NCI-H1105 (cell line): ENCODE results near the gene COL25A1.

Experiments
- DNase-seq: peaks from one replicate; lab custom pipeline; 2025; lab: John Stamatoyannopoulos, UW

The COL25A1 gene

DNA sequence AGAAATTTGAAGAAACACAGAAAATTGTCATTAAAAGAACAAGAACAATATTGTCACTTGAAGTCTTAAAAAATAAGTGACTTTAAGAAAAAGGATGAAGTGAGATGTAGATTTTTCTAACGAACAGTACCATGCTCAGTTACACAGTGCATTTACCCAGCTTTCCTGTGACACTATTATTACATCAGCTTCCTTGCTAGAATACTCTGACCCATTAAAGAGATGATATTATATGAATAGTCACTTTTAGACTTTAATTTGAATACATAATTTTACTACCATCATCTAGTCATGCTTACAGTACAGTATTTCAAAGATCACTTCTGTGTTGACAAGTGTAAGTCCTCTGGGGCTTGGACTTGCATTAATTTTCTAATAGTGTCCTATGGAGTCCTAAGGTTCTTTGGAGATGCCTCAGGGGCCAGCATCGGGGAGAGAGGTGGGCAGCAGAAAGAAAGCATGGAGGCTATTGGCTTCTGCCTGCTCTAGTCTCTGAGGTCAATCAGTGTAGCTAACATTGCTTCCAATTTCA lies 10.7 kb downstream of the COL25A1 start:
- DNase-seq, result no peak

DNA sequence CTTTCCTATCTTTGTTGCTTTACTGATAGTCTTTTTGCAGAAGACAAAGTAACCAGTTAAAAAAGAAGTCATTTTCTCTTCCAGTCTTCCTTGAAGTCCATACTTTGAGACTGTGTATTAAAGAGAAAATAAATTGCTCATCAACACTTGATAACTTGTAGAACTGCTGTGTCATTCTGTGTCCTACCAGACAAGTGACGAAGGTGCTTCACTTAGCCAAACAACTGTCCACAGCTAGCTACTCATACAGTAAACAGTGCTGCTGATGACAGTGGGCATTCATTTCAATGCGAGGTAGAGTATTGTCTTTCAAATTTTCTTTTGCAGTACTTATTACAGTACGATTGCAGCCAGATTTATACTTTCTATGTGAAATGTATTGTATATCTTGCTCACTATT lies 11.5 kb downstream of the COL25A1 start:
- no peak for DNase-seq

DNA sequence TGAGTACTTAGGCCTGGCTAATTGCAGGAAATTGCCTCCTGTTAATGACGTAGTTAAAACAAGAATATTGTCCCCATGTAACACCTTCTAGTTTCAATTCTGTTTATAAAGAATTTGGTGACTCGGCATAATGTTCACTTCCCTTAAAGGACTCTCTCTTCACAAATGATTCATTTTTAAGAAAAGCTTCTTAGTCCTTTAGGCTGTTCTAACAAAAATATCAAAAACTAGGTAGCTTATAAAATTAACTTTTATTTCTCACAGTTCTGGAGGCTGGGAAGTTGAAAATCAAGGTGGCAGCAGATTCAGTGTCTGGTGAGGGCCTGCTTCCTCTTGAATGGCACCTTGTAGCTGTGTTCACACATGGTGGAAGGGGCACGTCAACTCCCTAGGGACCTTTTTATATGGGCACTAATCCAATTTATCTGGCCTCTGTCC lies 23.8 kb downstream of the COL25A1 start:
- DNase-seq, result no peak

DNA sequence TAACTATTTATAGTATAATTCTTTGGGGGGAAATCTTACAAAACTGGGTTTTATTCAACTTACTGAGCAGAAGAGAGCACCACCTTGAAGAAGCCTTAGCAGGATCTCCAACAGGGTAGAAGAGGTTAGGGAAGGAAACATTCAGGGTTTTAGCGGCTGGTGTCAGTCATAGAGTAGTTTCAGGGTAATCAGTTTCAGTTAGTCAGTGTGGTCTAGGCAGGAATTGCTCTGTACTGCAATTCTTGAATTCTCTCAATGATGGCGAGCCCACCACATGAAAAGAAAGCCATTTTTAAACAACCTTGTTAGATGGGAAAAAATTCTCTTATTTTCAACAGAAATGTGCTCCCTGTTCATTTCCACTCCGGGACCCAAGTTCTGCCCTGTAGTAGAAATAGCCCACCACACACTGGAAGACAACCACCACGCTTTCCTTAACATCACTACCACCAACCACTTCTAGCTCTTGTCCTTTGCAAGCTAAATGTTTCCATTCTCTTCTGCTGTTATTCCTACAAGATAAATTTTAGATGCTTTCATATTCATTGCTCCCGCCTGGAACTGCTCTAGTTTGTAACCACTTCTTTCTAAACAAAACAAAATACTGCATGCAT lies 25.9 kb downstream of the COL25A1 start:
- no peak for DNase-seq

DNA sequence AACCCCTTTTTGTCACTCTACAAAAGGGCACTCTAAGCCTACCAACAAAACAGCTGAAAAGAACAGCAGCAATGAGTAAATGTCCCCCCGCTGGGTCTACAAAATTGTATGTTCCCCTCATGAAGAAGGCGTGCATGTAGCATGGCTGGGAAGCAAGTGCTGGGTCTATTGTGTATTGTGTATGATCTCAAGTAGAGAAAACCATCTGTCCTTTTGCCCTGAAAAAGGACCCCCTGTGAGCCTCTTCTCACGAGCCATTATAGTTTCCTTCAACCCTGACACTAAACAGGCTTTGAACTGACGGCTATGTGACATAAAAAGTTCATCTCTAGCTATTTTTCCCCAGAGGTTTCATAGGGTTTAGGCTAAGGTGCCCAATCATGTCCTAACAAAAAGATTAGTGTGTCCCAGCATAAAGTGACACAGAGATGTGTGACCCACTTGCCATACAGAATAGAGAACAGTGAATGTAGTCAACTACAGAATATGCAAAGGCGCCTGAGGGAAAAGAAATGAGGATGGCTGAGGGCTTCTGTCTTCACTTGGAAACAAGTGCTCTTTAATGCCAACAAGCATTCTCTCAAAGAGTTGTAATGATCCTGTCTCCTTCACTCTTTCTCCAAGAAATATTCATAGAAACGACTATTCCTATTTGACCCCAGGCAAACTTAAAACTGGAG lies 27.3 kb downstream of the COL25A1 start:
- DNase-seq, result no peak

DNA sequence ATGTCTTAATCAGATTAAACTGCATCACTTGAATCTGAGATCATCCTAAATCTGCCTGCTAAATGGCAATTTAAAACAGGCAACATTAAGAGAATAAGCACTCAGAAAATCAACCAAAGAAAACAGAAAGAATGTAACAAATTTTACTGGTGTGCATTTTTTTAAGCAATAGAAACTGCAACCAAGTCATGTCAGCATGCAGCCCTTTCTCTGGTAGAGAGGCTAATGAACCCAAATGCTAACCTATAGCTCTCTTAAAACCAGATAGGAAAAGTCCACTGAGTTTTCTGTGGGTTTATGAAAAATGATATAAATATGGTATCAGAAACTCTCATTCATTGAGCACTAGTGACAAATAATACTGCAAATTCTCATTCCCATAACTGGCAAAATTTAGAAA lies 35.6 kb downstream of the COL25A1 start:
- DNase-seq, result no peak

DNA sequence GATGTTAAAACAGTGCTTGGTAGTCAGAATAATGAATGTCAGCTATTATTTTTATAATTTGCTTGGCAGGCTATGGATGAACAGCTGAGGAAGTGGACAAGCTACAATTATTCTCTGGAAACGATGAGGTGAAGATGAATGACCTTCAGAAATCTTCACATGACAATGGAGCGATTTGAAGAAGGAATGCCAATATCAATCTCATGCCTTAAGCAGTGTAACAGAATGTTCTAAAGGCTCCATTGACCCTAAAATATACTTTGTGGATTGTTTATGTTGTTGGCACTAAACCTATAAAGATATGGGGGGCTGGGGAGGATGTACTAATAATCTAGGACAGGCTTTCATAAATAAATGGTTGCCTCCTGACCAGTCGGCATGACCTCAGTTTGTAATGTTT lies 36.2 kb downstream of the COL25A1 start:
- DNase-seq, result no peak

DNA sequence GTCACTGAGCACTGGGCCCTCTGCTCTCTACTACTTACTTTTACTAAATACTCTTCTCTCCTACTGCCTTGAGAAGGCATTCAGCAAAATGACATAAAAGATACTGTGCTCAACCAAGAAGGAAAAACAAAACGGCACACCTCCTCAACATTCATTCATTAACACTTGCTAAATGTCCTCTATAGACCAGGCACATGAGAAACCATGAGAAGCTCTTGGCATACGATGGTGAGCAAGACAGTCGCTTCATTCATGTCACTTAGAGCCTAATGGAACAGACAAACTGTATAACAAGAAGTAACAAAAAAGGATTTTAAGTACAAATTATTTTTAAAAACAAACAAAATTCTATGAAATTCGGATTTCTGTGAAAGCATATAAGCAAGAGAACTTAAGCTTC lies 38.7 kb downstream of the COL25A1 start:
- DNase-seq, result no peak

DNA sequence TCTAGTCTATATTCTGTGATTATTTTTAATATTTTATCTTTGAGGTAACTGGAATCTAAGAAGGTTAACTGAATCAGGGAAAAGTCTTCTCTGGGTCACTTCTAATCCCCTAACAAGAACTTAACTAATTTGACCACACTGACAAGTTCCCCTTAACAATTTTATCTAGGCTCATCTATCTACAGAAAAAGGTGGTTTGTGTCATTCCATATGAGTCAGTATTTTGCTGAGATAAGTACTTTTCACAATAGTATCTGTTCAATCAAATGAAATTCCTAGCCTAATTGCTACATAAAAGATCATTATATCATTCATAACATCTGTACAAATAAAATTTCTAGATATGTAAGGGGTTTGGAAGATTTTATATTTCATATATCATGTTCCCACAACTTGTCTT lies 45.6 kb downstream of the COL25A1 start:
- no peak for DNase-seq

DNA sequence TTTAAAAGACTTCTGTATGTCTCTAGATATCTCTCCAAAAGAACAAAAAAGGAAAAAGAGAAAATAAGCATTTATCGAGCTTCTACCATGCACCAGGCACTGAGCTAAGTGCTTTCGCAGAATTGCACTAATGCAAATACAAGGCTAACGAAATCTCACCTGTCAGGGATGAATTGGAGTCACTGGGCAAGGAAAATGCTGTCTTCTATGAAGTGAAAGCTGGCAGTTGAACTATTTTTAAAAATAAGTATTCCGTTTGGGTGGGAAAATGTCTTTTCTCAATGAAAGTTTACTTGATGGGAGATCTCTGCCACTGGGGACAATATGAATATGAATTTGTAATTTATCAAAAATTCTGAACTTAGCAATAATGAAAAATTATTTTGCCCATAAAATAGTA lies 47.6 kb downstream of the COL25A1 start:
- no peak for DNase-seq

DNA sequence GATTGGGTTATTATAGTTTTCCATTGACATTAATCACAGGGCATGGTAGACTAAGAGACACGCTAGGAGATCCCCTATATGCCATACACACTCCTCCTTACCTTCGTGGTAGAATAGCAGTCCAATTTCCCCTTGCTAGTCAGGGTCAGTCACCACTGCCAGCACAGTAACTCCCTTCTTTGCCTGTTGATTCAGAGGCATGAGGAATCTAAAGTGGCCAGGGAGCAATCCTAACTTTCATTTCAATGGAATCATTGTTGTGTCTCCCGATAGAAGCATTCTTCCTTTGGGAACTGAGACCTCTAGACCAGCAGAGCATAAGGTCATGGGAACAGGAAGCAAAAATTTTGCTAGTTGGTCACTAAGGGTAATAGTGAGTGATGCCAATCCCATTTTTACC lies 51.1 kb downstream of the COL25A1 start:
- no peak for DNase-seq

DNA sequence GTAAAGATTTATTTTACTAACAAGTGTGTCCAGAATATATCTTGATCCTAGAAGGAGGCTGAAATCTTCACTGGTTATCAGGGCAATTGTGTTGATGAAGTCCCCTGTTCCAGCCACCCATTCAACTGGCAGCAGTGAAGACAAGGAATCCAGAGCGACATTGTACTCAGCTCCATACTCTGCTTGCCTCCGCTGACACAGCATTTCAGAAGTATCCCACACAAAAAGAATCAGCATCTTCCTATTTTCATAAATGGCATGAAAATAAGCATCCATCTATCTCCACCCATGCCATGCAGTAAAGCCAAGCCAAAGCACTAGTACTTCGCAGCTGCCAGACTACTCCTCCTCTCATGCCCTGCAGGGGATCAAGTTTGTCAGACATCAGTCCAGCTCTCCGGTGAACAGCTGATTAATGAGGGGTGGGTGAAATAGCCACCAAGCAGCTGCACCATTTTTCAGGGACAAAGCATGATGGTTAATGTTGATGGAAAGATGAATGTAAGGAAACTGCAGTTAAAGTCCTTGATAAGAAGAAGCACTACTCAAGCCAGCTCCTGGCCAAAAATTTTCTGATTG lies 54.0 kb downstream of the COL25A1 start:
- DNase-seq, result no peak

DNA sequence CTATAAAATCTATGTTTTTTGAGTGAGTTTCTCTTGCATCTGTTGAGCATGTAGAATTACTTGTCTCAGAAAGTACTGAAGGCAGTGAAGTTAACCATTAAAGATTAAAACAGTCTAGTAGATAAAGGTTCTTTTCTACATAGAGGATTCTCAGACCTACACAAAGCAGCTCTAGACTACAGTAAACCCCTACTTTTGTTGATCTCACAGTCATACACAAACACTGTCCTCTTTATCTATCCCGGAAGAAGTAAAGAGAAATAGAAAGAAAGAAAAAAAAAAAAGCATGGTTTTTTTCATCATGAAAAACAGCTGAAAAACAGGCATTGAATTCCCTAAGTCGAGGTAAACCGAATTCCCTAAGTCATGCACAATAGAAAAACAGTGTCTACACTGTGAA lies 58.6 kb downstream of the COL25A1 start:
- no peak for DNase-seq

DNA sequence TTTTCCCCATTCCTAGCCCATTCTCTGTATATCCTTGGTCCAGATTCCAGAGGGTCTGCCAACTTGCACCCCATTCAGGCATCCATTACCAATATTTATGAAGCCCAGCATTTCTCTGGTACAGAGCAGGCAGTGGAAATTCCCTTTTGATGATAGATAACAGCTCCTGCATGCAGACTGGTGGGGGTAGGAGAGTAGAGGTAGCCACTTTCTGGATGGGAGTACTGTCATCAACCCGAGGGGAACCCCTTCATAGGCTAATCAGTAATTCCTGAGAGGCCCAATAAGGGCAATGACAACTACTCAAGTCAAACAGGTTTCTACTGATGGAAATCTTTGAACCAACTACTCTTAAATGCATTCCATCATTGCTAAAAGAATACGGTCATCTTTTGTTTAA lies 63.7 kb downstream of the COL25A1 start:
- DNase-seq, result no peak

DNA sequence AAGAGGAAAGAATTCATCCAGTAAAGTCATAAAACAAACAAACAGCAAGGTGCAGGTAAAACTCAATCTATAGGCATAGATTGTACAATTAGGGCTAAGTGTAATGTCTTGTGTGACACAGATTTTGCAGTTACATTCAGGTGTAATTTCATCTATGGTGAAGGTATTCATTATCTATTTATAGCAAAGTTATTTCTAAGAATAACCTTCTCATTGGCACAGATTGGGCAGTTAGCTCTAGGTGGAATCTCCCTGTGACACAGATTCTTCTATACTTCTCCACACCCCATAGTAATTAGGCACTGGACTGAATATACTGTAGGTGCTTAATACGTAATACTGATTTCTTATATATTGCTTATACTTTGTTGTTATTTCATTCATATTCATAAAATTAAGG lies 66.8 kb downstream of the COL25A1 start:
- no peak for DNase-seq

DNA sequence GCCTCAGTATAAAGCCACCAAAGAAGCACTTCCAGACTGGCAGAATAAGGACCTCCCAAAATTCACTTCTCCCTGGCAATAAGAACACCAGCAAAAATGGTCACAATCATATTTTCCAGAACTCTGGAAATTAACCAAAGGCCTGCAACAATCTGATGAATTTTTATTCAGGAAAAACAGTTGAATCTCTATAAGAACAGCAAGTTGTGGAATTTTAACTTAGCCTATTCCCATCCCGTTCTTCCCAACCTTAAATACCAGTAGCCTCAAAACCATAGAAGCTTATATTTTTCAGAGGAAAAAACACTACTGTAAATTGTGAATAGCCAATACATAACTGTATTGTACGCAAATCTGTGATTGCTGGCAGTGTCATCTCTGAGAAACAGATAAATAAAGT lies 67.9 kb downstream of the COL25A1 start:
- no peak for DNase-seq

DNA sequence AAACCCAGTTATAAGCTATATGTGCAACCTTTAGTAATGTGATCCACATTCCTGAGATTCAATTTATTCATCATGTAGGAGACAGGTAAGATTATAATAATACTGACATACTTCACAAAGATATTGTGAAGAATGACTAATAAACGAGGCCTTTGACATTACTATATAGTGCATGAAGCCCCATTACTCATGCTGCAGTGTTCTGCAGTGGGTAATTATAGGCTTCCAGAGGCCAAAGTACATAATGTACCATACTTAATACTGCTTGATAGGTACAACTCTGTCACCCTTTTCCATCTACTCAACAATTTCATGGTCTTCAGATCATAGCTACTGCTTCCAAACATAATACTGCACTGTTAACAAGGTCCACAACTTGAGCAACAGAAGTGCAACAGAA lies 68.9 kb downstream of the COL25A1 start:
- no peak for DNase-seq

DNA sequence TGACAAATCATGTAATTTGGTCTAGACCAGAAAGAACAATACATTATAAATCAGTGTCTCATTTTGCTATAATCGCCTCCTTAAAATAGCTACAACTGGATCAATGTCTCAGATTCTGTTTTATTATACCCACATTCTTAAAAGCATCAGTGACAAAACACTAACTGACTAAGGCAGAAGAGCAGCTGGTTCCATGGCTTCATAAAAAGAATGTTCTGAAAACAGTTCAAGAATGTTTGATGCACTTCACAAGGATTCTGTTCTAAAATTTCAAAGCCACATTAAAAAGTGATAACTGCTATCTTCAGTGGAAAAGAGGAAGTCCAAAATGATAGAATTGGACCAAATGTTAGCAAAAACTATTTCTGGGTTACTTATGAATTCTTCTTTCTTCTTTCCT lies 69.8 kb downstream of the COL25A1 start:
- no peak for DNase-seq

DNA sequence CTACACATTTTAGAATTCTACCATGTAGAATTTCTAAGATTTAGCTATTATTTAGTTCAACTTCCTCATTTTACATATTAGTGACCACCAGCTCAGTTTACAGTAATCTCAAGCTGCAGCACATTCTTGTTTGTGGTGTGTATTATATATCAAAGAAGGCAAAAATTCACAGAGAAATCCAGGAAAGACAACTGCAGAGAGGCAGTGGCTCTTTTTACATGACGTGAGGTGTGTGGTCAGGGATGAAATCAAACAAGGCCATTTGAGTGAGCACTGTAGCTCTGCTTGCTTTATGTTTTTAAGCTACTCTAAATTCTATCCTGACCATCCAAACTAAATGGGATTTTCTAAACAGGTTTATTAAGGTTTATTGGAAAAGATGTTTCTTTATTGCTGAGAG lies 71.1 kb downstream of the COL25A1 start:
- DNase-seq, result no peak

DNA sequence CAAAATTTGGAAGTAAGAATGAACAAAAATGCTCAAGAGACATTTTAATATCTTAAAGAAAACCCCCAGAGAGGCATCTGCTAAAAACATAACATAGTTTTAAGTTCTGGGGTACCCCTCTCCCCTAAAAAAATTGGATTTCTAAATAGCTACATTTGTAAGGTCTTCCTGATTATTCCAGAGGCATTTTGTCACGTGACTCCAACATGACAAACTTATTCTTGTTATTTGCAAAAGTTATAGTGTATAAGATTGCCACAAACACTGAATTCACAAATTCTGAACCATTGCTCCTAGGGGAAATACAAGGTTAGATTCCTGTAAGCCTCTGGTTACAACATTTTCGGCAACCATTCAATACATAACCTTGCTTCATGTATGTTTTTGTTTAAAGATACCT lies 73.4 kb downstream of the COL25A1 start:
- DNase-seq, result no peak

DNA sequence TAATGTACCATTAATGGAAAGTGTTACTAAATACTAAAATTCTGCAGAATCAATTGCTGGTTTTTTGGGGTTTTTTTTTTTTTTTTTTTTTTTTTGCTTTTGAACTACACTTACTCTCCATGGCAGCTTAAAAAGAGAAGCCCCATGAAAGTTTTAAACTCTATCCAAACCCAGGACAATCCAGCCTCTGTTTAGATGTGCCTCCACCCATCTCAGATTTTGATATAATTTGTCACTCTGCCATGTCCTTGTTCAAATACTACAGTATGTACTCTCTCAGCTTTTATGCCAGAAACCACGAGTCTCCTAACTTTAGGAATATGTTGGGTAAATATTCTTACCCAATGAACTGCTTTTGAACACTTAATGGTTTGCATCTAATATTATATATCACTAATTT lies 84.2 kb downstream of the COL25A1 start:
- DNase-seq, result no peak

DNA sequence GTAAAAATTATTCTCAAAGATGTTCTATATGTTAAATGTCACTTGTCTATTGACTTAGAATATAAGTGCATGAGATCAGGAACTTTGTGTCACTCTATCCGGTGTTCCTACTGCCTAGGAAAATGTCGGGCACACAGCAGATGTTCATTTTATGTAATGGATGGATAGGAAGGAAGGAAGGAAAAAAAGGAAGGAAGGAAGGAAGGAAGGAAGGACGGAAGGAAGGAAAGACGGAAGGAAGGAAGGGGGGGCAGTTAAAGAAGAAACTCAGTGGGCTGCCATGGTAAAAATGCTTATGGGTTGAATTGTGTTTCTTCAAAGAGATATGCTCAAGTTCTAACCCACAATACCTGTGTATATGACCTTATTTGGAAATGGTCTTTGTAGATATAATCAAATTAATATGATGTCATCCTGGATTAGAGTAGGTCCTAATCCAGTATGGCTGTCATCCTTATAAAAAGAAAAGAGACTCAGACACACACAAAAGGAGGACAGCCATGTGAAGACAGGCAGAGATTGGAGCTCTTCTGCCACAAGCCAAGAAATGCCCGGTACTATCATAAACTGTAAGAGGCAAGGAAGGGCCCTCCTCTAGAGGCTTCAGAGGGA lies 86.3 kb downstream of the COL25A1 start:
- no peak for DNase-seq

DNA sequence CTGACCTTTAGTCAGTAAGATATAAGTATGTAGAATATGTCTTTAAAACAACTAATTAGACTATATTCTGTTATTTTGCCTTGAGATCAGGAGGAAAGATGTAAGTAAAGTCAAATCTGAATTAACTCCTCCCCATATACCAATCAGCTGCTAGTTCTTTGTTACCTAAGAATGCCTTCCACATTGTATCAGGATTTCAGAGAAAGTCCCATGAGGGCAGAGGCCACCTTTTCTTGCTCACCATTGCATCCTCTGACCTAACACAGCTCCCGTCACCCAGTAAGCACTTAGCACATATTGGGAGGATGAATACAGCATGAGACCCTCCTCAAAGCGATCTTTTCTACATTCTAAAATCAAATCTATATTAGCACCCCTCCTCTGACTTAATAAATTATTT lies 87.0 kb downstream of the COL25A1 start:
- DNase-seq, result no peak
